Duodenal mucosa (tissue), 2 donors: ENCODE data around the gene OPN4.

Experiments used
- H3K27ac ChIP-seq: one replicate; pipeline ENCODE4 v1.7.0; 2013; ENCODE audit warnings: low read depth, low read length
- H3K27me3 ChIP-seq, 2 donors: one replicate each; pipeline ENCODE4 v1.7.0; 2013; ENCODE audit warnings: low read length in 2 of 2, control low read depth in 1 of 2; ENCODE audit not compliant: insufficient read depth in 2 of 2, control insufficient read depth in 1 of 2
- H3K36me3 ChIP-seq, 2 donors: one replicate each; pipeline ENCODE4 v1.7.0; 2013; ENCODE audit warnings: low read length in 2 of 2, control low read depth in 1 of 2; ENCODE audit not compliant: insufficient read depth in 2 of 2, control insufficient read depth in 1 of 2
- H3K4me1 ChIP-seq, 2 donors: one replicate each; pipeline ENCODE4 v1.7.0; 2013; ENCODE audit warnings: low read length in 2 of 2, control low read depth in 1 of 2; ENCODE audit not compliant: insufficient read depth in 2 of 2, control insufficient read depth in 1 of 2
- H3K4me3 ChIP-seq, 2 donors: one replicate each; pipeline ENCODE4 v1.7.0; 2013; ENCODE audit warnings: low read length in 2 of 2, low read depth in 1 of 2
- H3K9ac ChIP-seq, 2 donors: one replicate each; pipeline ENCODE4 v1.7.0; 2013; ENCODE audit warnings: low read length in 2 of 2, low read depth in 1 of 2
- H3K9me3 ChIP-seq, 2 donors: one replicate each; pipeline ENCODE4 v1.7.0; 2013; ENCODE audit warnings: low read length in 2 of 2, control low read depth in 1 of 2; ENCODE audit not compliant: control insufficient read depth in 1 of 2

Gene OPN4

DNA sequence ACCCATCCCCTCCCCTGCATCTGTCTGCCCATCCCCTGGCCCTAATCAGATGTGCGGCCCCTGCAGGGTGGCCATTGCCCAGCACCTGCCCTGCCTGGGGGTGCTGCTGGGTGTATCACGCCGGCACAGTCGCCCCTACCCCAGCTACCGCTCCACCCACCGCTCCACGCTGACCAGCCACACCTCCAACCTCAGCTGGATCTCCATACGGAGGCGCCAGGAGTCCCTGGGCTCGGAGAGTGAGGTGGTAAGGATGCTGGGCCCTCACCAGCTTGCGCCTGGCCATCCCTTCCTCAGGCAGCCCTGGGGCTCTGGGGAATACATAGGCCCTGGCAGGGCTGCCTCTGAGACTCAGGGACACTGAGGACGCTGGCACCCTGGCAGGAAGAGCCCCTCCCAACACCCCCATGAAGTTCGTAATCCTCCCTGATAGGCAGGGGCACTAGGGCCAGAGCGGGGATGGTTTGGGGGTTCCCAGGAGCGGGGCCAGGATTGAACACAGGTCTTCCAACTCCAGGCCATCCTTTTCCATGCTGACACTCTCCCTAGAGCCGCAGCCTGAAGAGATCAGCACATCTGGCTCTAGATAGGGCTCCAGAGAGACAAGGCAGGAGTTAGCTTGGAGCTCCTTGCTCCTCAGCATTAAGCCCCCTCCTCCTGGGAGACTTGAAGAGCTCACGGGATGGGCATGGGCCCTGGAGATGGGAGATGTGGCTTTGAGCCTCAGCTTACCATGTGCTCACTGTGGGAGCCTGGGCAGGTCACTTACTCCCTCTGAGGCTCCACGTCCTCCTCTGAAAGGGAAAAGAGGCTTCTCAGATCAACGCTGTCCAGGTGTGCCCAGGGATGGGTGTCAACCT lies 8.1 kb downstream of the OPN4 start:
- no peaks in the 10 kb centered on the region for H3K36me3 ChIP-seq
- no peaks in the 10 kb centered on the region for H3K27me3 ChIP-seq
- no peaks in the 10 kb centered on the region for H3K9me3 ChIP-seq
- H3K9ac ChIP-seq = no peak overlapping the region
- H3K4me3 ChIP-seq = no peak overlapping the region
- H3K27ac ChIP-seq = no peak overlapping the region
- no peaks in the 10 kb centered on the region for H3K4me1 ChIP-seq

GRCh38 chr10:86663046-86663345 lies 8.6 kb downstream of the OPN4 start:
- H3K36me3 ChIP-seq = no peaks in the 10 kb centered on the region
- no peaks in the 10 kb centered on the region for H3K9me3 ChIP-seq
- H3K4me3 ChIP-seq = no peak overlapping the region
- no peaks in the 10 kb centered on the region for H3K27me3 ChIP-seq
- H3K27ac ChIP-seq = no peak overlapping the region
- no peaks in the 10 kb centered on the region for H3K4me1 ChIP-seq
- H3K9ac ChIP-seq = no peak overlapping the region

- Histone ChIP-seq H3K27me3 (no peaks in the 10 kb centered on the region), H3K9me3 (no peaks in the 10 kb centered on the region), H3K9ac (no peak overlapping the region), H3K27ac (no peak overlapping the region), H3K4me1 (no peaks in the 10 kb centered on the region), H3K4me3 (no peak overlapping the region), H3K36me3 (no peaks in the 10 kb centered on the region)
These were observed 9.4 kb downstream of the OPN4 start for GRCh38 chr10:86663576-86664339.

DNA sequence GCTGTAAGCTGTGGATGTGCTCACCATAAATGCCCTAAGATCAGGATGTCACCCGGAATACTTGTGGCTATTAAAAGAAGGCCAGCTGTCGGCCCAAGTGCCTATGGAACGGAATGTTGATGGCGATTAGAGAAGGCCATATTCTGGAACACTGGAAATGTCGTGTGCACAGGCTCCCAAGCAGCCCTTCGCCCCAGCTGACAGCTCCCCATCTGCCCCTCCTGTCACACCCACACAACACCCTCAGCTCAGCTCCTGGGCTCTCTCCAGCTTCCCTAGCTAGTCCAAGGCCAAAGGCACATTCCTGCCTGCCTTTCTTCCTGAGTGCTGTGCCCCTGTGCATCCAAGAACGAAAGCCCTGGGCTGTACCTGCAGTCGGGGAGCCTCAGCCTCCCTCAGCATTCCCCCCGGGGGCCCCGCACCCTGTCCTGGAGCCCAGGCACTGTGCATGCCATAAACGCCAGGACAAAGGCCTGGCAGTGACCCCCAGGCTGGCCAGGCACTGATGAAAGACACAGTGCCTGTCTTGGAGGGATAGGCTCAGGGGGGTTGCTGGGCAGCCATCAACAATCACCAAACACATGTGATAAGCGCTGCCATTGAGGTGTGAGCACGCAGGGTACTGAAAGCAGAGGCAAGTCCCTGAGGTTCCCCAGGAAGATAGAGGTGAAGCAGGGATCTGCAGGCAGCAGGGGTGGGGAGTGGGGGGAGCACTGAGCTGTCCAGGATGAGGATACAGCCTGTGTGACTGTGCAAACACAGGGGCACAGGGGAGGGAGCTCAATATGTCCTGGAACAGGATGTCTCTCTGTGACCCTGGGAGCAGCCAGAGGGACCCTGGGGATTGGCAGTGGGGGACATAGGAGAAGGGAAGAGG lies 10.2 kb downstream of the OPN4 start:
- Histone ChIP-seq H3K27me3 (no peaks in the 10 kb centered on the region), H3K9me3 (no peaks in the 10 kb centered on the region), H3K36me3 (no peaks in the 10 kb centered on the region), H3K9ac (no peak overlapping the region), H3K27ac (no peak overlapping the region), H3K4me3 (no peak overlapping the region), H3K4me1 (no peaks in the 10 kb centered on the region)

- Histone ChIP-seq H3K27ac (no peak overlapping the region), H3K27me3 (no peaks in the 10 kb centered on the region), H3K4me3 (no peak overlapping the region), H3K9me3 (no peaks in the 10 kb centered on the region), H3K4me1 (no peaks in the 10 kb centered on the region), H3K36me3 (no peaks in the 10 kb centered on the region), H3K9ac (no peak overlapping the region)
These were observed 10.9 kb downstream of the OPN4 start for GRCh38 chr10:86665218-86665607.

- Histone ChIP-seq H3K27ac (no peak overlapping the region), H3K9ac (no peak overlapping the region), H3K4me3 (no peak overlapping the region), H3K36me3 (no peaks in the 10 kb centered on the region), H3K4me1 (peaks cover 0 to under 1% of the 10 kb centered on the region in 2 donors), H3K27me3 (no peaks in the 10 kb centered on the region), H3K9me3 (no peaks in the 10 kb centered on the region)
These were observed 11.5 kb downstream of the OPN4 start for GRCh38 chr10:86665868-86666267.

DNA sequence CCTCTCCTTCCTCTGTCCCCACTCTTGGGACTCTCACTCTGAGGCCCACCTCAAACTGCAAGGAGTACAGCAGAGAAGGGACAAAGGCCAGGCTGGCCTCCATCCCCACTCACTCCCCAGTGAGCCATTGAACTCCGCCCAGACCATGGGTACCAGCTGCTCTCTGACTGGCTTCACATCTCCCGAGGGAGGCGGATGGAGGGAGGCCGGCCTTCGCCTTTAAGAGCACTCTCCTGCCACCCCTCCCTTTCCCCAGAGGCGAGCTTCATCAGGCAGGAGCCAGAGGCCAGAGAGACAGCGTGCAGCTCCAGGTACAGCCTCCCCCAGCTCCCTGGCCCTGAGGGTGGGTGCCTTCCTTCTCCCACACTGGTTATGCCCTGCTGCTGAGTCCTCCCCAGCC lies 12.2 kb downstream of the OPN4 start:
- Histone ChIP-seq H3K27me3 (no peaks in the 10 kb centered on the region), H3K4me1 (peaks cover 7% of the 10 kb centered on the region in 2 donors), H3K9me3 (no peaks in the 10 kb centered on the region), H3K4me3 (no peak overlapping the region), H3K27ac (no peak overlapping the region), H3K9ac (no peak overlapping the region), H3K36me3 (no peaks in the 10 kb centered on the region)

DNA sequence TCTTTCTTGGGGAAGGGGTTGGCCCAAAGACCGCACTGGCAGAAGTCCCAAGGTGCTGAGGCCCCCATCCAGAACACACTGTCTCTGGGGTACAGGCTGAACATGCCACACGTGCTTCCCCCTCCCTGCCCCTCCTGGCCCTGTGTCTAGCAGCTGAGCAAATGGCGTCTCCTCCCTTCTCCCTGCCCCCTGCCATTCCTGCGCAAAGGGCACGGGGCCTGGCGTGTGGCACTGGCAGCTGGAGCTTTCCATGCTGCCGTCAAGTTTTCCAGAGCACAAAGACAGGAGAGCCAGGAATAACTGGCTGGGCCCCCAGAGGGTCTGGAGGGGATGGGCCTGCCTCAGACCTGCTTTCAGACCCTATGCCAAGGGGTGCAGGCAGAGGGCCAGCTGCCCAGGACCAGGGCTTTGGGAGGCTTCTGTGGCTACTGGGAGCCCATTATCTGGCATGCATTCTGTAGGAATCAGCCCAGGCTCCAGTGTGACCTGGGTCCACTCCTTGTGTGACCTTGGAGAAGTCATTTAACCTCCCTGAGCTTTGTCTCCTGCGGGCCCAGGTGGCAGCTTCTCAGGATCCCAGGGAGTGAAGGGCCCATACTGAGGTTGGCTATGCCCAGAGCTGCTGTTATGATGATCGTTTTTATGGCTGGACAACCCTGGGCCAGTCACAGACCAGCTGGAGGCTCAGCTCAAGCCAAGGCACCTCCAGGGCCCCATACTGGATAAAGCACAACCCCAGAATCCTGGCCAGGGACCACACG lies 13.3 kb downstream of the OPN4 start:
- Histone ChIP-seq H3K4me3 (no peak overlapping the region), H3K9ac (no peak overlapping the region), H3K4me1 (peaks cover 8% of the 10 kb centered on the region in 2 donors)

GRCh38 chr10:86668297-86669165 lies 14.2 kb downstream of the OPN4 start, which contains the start of gene LDB3:
LDB3 (plus strand) TSS chr10:86668511; CDS start chr10:86668692, 181 bp downstream.
- Histone ChIP-seq H3K27ac (no peak within 1 kb of the TSS), H3K9ac (no peak within 1 kb of the TSS), H3K9me3 (no peaks in the 10 kb centered on the region), H3K27me3 (no peaks in the 10 kb centered on the region), H3K4me3 (no peak within 1 kb of the TSS), H3K4me1 (peaks cover 8% of the 10 kb centered on the region in 2 donors), H3K36me3 (no peaks in the 10 kb centered on the region)

More for the DNA sequence above, 13.3 kb downstream of the OPN4 start:
- no peaks in the 10 kb centered on the region for H3K36me3 ChIP-seq
- H3K27me3 ChIP-seq = no peaks in the 10 kb centered on the region
- no peak overlapping the region for H3K27ac ChIP-seq
- no peaks in the 10 kb centered on the region for H3K9me3 ChIP-seq
